Body of pancreas (tissue), 4 donors: ENCODE results near the gene SSBP4. TPM values are rescaled to one million over a fixed set of nuclear protein-coding genes. Genes with fewer than 3 reads are reported as not detected.
A peak's percentile ranks its signal among the peaks of the same experiment; 100 is the strongest.

Experiments
- ATAC-seq: fragments of 150-250 bp; one replicate; pipeline ENCODE4 v1.9.1; 2016
- DNase-seq, 4 donors: peaks; one replicate each; pipeline ENCODE4 v3.0.0-alpha.2; 2019
- H3K27ac ChIP-seq, 4 donors: fragments of 200-600 bp; sonication (generic); 1 replicate in 3 of 4; 2 replicates in 1 of 4; pipeline versions ENCODE4 v1.5.1 to v1.6.1; 2016 to 2019; ENCODE audit warnings: mild to moderate bottlenecking in 1 of 4, mixed read lengths in 1 of 4, moderate library complexity in 1 of 4
- H3K27me3 ChIP-seq, 2 donors: fragments of 200-600 bp; sonication (generic); one replicate each; pipeline ENCODE4 v1.6.0; 2016; ENCODE audit warnings: mild to moderate bottlenecking in 1 of 2
- H3K36me3 ChIP-seq, 2 donors: fragments of 200-600 bp; sonication (generic); replicated peaks in 1 of 2; 2 replicates each; pipeline ENCODE4 v1.5.1; 2016; ENCODE audit warnings: low read depth in 2 of 2; ENCODE audit not compliant: insufficient read depth in 1 of 2
- H3K4me1 ChIP-seq: fragments of 200-600 bp; sonication (generic); one replicate; pipeline ENCODE4 v1.6.0; 2016
- H3K4me3 ChIP-seq, 2 donors: fragments of 200-600 bp; sonication (generic); 1 replicate in 1 of 2; 2 replicates in 1 of 2; pipeline ENCODE4 v1.5.1; 2016 to 2019
- H3K9me3 ChIP-seq, 3 donors: fragments of 200-600 bp; sonication (generic); 1 replicate in 2 of 3; 2 replicates in 1 of 3; pipeline ENCODE4 v1.5.1; 2016
- CTCF ChIP-seq, 7 experiments: fragments of 450-650 bp in 4 of 7; fragments of 200-600 bp in 3 of 7; sonication (generic) in 3 of 7; IDR thresholded peaks; one replicate each; pipeline ENCODE4 v1.5.1; 2016 to 2019; ENCODE audit warnings: antibody characterized with exemption in 7 of 7
- POLR2A ChIP-seq, 3 donors: fragments of 450-650 bp; IDR thresholded peaks; one replicate each; pipeline ENCODE4 v1.6.1; 2016; ENCODE audit warnings: antibody characterized with exemption in 3 of 3, mild to moderate bottlenecking in 2 of 3
- WGBS, 2 donors: methylation state at CpG; one replicate each; pipeline ENCODE4 v1.1.5; 2017; 5-methylcytosine and 5-hydroxymethylcytosine counted together
- intact Hi-C: fragments of 100-400 bp; cut with DNase I; formaldehyde crosslinking; loops from one replicate; pipeline ENCODE4 v1.15.1; 2023
- total RNA-seq, 2 donors: library from RNA; depleted of rRNA; stranded (reverse); fragments of >200 nt; gene quantifications; one replicate each; pipeline ENCODE4 v1.1.0, GENCODE V29; 2016

SSBP4 gene
- total RNA-seq, 2 donors from 2014 or later, result 50.1 to 63.9 TPM

- TF ChIP-seq POLR2A (IDR thresholded peaks at IDR 0.05) (no peak), CTCF (IDR thresholded peaks at IDR 0.05) (peak; percentile 38 to 66 (median 54))
- peak; percentile 69 for ATAC-seq
- no peaks in the 10 kb centered on the region for H3K36me3 ChIP-seq
- no peaks in the 10 kb centered on the region for H3K9me3 ChIP-seq
- H3K4me3 ChIP-seq, result no peak overlapping the region
- peaks cover 6% of the 10 kb centered on the region for H3K4me1 ChIP-seq
- no peak overlapping the region for H3K27ac ChIP-seq
- 41 to 55% methylated on average over 10 of the region's 10 CpGs for WGBS, 2 donors
- DNase-seq, result peak; percentile 52 to 77 (median 68)
- intact Hi-C loops, result no loop called here
- no peaks in the 10 kb centered on the region for H3K27me3 ChIP-seq
These were observed 11.1 kb upstream of the SSBP4 start for GRCh38 chr19:18408053-18408476.

GRCh38 chr19:18412610-18413239 is 6.5 kb upstream of the SSBP4 start:
- ATAC-seq (no peak), DNase-seq (no peak)
- H3K27ac ChIP-seq, result no peak overlapping the region
- 72 to 78% methylated on average over 16 of the region's 16 CpGs for WGBS, 2 donors
- intact Hi-C loops, result loop anchor here (5.0 kb wide), 1 partner anchor 65 kb away; no protein-coding TSS in a partner anchor
- TF ChIP-seq POLR2A (IDR thresholded peaks at IDR 0.05) (no peak), CTCF (IDR thresholded peaks at IDR 0.05) (no peak)
- peaks cover 21% of the 10 kb centered on the region for H3K4me1 ChIP-seq
- H3K4me3 ChIP-seq, result no peak overlapping the region
- H3K36me3 ChIP-seq, result no peaks in the 10 kb centered on the region
- no peaks in the 10 kb centered on the region for H3K9me3 ChIP-seq
- H3K27me3 ChIP-seq, result no peaks in the 10 kb centered on the region

GRCh38 chr19:18414504-18415177 is 4.6 kb upstream of the SSBP4 start:
- DNase-seq, result no peak
- 38 to 41% methylated on average over 11 of the region's 11 CpGs for WGBS, 2 donors
- no peaks in the 10 kb centered on the region for H3K9me3 ChIP-seq
- peak overlapping the region in 2 of 4 donors; percentile 71 to 83 for H3K27ac ChIP-seq
- intact Hi-C loops, result loop anchor here (5.0 kb wide), 1 partner anchor 67 kb away; no protein-coding TSS in a partner anchor
- no peaks in the 10 kb centered on the region for H3K27me3 ChIP-seq
- H3K4me3 ChIP-seq, result no peak overlapping the region
- no peak for ATAC-seq
- H3K4me1 ChIP-seq, result peaks cover 35% of the 10 kb centered on the region
- no peaks in the 10 kb centered on the region for H3K36me3 ChIP-seq
- TF ChIP-seq POLR2A (IDR thresholded peaks at IDR 0.05), result no peak
- no peak for TF ChIP-seq CTCF (IDR thresholded peaks at IDR 0.05)

GRCh38 chr19:18415178-18415867 is 3.9 kb upstream of the SSBP4 start:
- intact Hi-C loops, result no loop called here
- Histone ChIP-seq H3K36me3 (no peaks in the 10 kb centered on the region), H3K9me3 (no peaks in the 10 kb centered on the region), H3K27ac (peak overlapping the region in 2 of 4 donors; percentile 71 to 83), H3K4me1 (peaks cover 39% of the 10 kb centered on the region), H3K27me3 (no peaks in the 10 kb centered on the region), H3K4me3 (no peak overlapping the region)
- no peak for ATAC-seq
- DNase-seq, result peak in 2 of 4 donors; percentile 49 to 62
- WGBS, 2 donors, result 45 to 57% methylated on average over 22 to 25 of the region's 25 CpGs
- TF ChIP-seq CTCF (IDR thresholded peaks at IDR 0.05), result no peak
- peak in 1 of 3 donors; percentile 44 for TF ChIP-seq POLR2A (IDR thresholded peaks at IDR 0.05)
